Glutamatergic neuron (in vitro differentiated cells): ENCODE measurements around the gene CCDC154. TPM values are rescaled to one million over a fixed set of nuclear protein-coding genes. Genes with fewer than 3 reads are reported as not detected.
A peak's percentile ranks its signal among the peaks of the same experiment; 100 is the strongest.

Source experiments
- DNase-seq: peaks from one replicate; pipeline ENCODE4 v3.0.0; 2022
- H3K27ac Mint-ChIP-seq: one replicate; pipeline ENCODE4 v1.8.0; 2020; ENCODE audit warnings: mild to moderate bottlenecking, mixed read lengths, inconsistent platforms; ENCODE audit not compliant: unreplicated experiment
- H3K27me3 Mint-ChIP-seq: one replicate; pipeline ENCODE4 v1.8.0; 2020; ENCODE audit warnings: mild to moderate bottlenecking, moderate library complexity, mixed read lengths, inconsistent platforms; ENCODE audit not compliant: unreplicated experiment
- H3K36me3 Mint-ChIP-seq: one replicate; pipeline ENCODE4 v1.8.0; 2020; ENCODE audit warnings: mild to moderate bottlenecking, mixed read lengths, inconsistent platforms; ENCODE audit not compliant: unreplicated experiment
- H3K4me1 Mint-ChIP-seq: one replicate; pipeline ENCODE4 v1.8.0; 2020; ENCODE audit warnings: mild to moderate bottlenecking, low read depth, mixed read lengths, inconsistent platforms; ENCODE audit not compliant: unreplicated experiment
- H3K4me3 Mint-ChIP-seq: one replicate; pipeline ENCODE4 v1.8.0; 2020; ENCODE audit warnings: mild to moderate bottlenecking, mixed read lengths, inconsistent platforms; ENCODE audit not compliant: unreplicated experiment
- H3K9me3 Mint-ChIP-seq: one replicate; pipeline ENCODE4 v1.8.0; 2020; ENCODE audit warnings: mild to moderate bottlenecking, moderate library complexity, mixed read lengths, inconsistent platforms; ENCODE audit not compliant: unreplicated experiment
- total RNA-seq: library from RNA; stranded (reverse); fragmentation: NEBNext Ultra II Directional; extraction: Animal tissue kit (Norgen Biotek cat#: 25700); gene quantifications from one replicate; pipeline ENCODE4 v1.2.1, GENCODE V29; 2021; ENCODE audit not compliant: unreplicated experiment
- TF ChIP-seq, protein P1 (sequence below): fragments of 200-600 bp; sonication (generic); IDR thresholded peaks from one replicate; pipeline ENCODE4 v1.5.0; 2021; ENCODE audit not compliant: partially characterized antibody, unreplicated experiment

Gene CCDC154
- total RNA-seq, 1 donor from 2014 or later = 4.2 TPM

DNA sequence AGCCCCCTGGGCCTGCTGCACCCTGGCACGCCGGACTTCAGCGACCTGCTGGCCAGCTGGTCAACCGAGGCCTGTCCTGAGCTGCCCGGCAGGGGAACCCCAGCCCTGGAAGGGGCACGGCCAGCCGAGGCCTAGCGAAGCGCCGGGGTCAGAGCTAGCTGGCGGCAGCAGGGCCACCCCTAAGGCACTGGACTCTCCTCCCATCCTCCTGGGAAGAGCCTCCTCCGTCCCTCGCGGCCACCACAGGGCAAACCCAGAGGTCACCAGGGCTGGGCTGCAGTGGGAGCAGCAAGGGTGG is 11.1 kb downstream of the CCDC154 start:
- Mint-ChIP-seq H3K36me3 (no peaks in the 10 kb centered on the region), H3K27ac (no peak overlapping the region), H3K27me3 (peaks cover 5% of the 10 kb centered on the region), H3K4me3 (no peak overlapping the region), H3K4me1 (peaks cover 2% of the 10 kb centered on the region), H3K9me3 (no peaks in the 10 kb centered on the region)
- TF ChIP-seq, protein P1, sequence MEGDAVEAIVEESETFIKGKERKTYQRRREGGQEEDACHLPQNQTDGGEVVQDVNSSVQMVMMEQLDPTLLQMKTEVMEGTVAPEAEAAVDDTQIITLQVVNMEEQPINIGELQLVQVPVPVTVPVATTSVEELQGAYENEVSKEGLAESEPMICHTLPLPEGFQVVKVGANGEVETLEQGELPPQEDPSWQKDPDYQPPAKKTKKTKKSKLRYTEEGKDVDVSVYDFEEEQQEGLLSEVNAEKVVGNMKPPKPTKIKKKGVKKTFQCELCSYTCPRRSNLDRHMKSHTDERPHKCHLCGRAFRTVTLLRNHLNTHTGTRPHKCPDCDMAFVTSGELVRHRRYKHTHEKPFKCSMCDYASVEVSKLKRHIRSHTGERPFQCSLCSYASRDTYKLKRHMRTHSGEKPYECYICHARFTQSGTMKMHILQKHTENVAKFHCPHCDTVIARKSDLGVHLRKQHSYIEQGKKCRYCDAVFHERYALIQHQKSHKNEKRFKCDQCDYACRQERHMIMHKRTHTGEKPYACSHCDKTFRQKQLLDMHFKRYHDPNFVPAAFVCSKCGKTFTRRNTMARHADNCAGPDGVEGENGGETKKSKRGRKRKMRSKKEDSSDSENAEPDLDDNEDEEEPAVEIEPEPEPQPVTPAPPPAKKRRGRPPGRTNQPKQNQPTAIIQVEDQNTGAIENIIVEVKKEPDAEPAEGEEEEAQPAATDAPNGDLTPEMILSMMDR = no peak
- DNase-seq = peak; percentile 10

DNA sequence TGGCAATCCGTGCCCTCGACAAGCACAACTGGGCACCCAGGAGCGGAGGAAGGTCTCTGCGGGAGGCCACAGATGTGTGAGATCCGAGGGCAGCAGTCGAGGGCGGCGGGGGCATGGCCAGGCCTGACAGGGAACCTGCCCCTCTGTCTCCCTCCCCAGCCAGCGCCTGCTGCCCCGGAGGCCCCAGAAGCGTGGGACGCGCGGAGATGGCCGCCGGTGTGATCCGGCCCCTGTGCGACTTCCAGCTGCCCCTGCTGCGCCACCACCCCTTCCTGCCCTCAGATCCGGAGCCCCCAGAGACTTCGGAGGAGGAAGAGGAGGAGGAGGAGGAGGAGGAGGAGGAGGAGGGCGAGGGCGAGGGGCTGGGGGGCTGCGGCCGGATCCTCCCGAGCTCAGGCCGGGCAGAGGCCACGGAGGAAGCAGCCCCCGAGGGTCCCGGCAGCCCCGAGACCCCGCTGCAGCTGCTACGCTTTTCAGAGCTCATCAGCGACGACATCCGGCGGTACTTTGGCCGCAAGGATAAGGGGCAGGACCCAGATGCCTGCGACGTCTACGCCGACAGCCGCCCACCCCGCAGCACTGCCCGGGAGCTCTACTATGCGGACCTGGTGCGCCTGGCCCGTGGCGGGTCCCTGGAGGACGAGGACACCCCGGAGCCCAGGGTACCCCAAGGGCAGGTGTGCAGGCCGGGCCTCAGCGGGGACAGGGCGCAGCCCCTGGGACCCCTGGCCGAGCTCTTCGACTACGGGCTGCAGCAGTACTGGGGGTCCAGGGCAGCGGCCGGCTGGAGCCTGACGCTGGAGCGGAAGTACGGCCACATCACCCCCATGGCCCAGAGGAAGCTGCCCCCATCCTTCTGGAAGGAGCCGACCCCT is 11.7 kb downstream of the CCDC154 start:
- Mint-ChIP-seq H3K36me3 (no peaks in the 10 kb centered on the region), H3K27ac (no peak overlapping the region), H3K4me3 (no peak overlapping the region), H3K9me3 (no peaks in the 10 kb centered on the region), H3K27me3 (peaks cover 6% of the 10 kb centered on the region), H3K4me1 (peaks cover 2% of the 10 kb centered on the region)
- TF ChIP-seq, protein P1 = no peak
- DNase-seq = peak; percentile 20

GRCh38 chr16:1431497-1432270 is 12.7 kb downstream of the CCDC154 start:
- TF ChIP-seq, protein P1 = no peak
- Mint-ChIP-seq H3K36me3 (no peaks in the 10 kb centered on the region), H3K27me3 (peaks cover 6% of the 10 kb centered on the region), H3K4me1 (peaks cover 5% of the 10 kb centered on the region), H3K9me3 (no peaks in the 10 kb centered on the region), H3K27ac (no peak overlapping the region), H3K4me3 (no peak overlapping the region)
- peak; percentile 13 for DNase-seq

- H3K4me1 Mint-ChIP-seq = peaks cover 6% of the 10 kb centered on the region
- no peak within 1 kb of the TSS for H3K4me3 Mint-ChIP-seq
- TF ChIP-seq, protein P1 = no peak
- H3K27me3 Mint-ChIP-seq = peaks cover 5% of the 10 kb centered on the region
- peak; percentile 28 for DNase-seq
- H3K27ac Mint-ChIP-seq = no peak within 1 kb of the TSS
- H3K9me3 Mint-ChIP-seq = no peaks in the 10 kb centered on the region
- no peaks in the 10 kb centered on the region for H3K36me3 Mint-ChIP-seq
Measured at GRCh38 chr16:1430759-1431496, 13.4 kb downstream of the CCDC154 start, which contains the start of gene PERCC1. Gene PERCC1, plus strand, starts transcription at chr16:1431078. Its CDS starts 1,516 bp downstream, at chr16:1432594.
